ENCODE data around the gene SMKR1. TPM values are rescaled to one million over a fixed set of nuclear protein-coding genes. Genes with fewer than 3 reads are reported as not detected.

The SMKR1 gene
- total and polyA plus RNA-seq, 2 of the 8 experiments (the other 6 are each of a cell fraction or from before 2014, with no cell fraction given): 0.39 to 1.6 TPM

GRCh38 chr7:129458171-129458570, 44.2 kb upstream of the SMKR1 start:
- DNase-seq (ENCODE audit: low read depth in 1 of 2, low spot score in 2 of 2): no peak
- WGBS, 2 experiments (ENCODE audit: extremely low coverage in 1 of 2, insufficient coverage in 1 of 2, insufficient read length in 1 of 2, insufficient replicate concordance in 2 of 2, low coverage in 1 of 2, low lambda C conversion rate in 2 of 2, missing lambda C conversion rate in 1 of 2): 98% methylated on average over 5 of the region's 5 CpGs; no CpG with 5 or more reads in 1 of the 2 experiments
- no peak overlapping the region for H3K18ac ChIP-seq (ENCODE audit: extremely low read depth, low read length)
- H3K56ac ChIP-seq (replicated peaks; ENCODE audit: insufficient read length, low read depth, low read length): no peak overlapping the region
- H3K36me3 ChIP-seq (ENCODE audit: control insufficient read depth in 2 of 4, insufficient read depth in 4 of 4, low read length in 3 of 4): peaks cover 11 to 61% (median 34%) of the 10 kb centered on the region in 4 experiments; a peak in 7 of 8 replicates
- no peak overlapping the region for H2BK12ac ChIP-seq (ENCODE audit: low read depth, low read length)
- no peak overlapping the region for H3K4me2 ChIP-seq (ENCODE audit: insufficient read depth in 1 of 2, low read depth in 2 of 2, low read length in 2 of 2)
- no peak overlapping the region for H2AK5ac ChIP-seq (ENCODE audit: low read depth, low read length)
- no peak overlapping the region for H2BK20ac ChIP-seq (ENCODE audit: low read length)
- H3K23ac ChIP-seq (ENCODE audit: insufficient read length): no peak overlapping the region
- H3K27ac ChIP-seq (ENCODE audit: low read depth, low read length): no peak overlapping the region
- no peak overlapping the region for H3K14ac ChIP-seq (ENCODE audit: insufficient read length)
- no peak overlapping the region for H2BK5ac ChIP-seq (ENCODE audit: low read depth, low read length)
- no peaks in the 10 kb centered on the region for H3K27me3 ChIP-seq (replicated peaks in 1 of 4; ENCODE audit: control insufficient read depth in 3 of 4, extremely low read depth in 1 of 4, insufficient read depth in 3 of 4, low read length in 3 of 4)
- H4K91ac ChIP-seq (replicated peaks; ENCODE audit: insufficient read length, low read length): no peak overlapping the region
- ChIA-PET POLR2A (ENCODE audit: partially characterized antibody) (no interaction called here), CTCF (ENCODE audit: partially characterized antibody) (no interaction called here)
- H3K9me3 ChIP-seq (ENCODE audit: insufficient read depth in 2 of 2, low read depth in 1 of 2, low read length in 1 of 2): no peaks in the 10 kb centered on the region
- no peak overlapping the region for H4K5ac ChIP-seq (ENCODE audit: insufficient read length, low read depth, low read length)
- no peaks in the 10 kb centered on the region for H3K4me1 ChIP-seq (replicated peaks in 1 of 4; ENCODE audit: control insufficient read depth in 3 of 4, insufficient read depth in 4 of 4, low read length in 3 of 4)
- no peak overlapping the region for H2AFZ ChIP-seq (ENCODE audit: low read length)
- H3K79me2 ChIP-seq (ENCODE audit: control insufficient read depth in 1 of 2, insufficient read depth in 2 of 2, low read length in 2 of 2): no peaks in the 10 kb centered on the region
- no peak overlapping the region for H2BK120ac ChIP-seq (replicated peaks; ENCODE audit: low read depth, low read length)
- H3K4ac ChIP-seq (replicated peaks; ENCODE audit: insufficient read length, low read depth, low read length): no peak overlapping the region
- no peaks in the 10 kb centered on the region for H4K20me1 ChIP-seq (replicated peaks in 1 of 2; ENCODE audit: control insufficient read depth in 1 of 2, insufficient read depth in 2 of 2, low read length in 2 of 2)
- no peak overlapping the region for H2BK15ac ChIP-seq (ENCODE audit: low read length)
- H3K23me2 ChIP-seq (ENCODE audit: low read depth, low read length): no peaks in the 10 kb centered on the region
- no peak overlapping the region for H4K8ac ChIP-seq (ENCODE audit: extremely low read depth, insufficient read depth, low read length)
- no peak for FAIRE-seq
- H3K9ac ChIP-seq (replicated peaks in 1 of 4; ENCODE audit: extremely low read depth in 1 of 4, low read depth in 3 of 4, low read length in 3 of 4): no peak overlapping the region
- H3K4me3 ChIP-seq (ENCODE audit: extremely low read depth in 1 of 4, insufficient read depth in 2 of 4, low read depth in 3 of 4, low read length in 4 of 4): no peak overlapping the region
- H3K79me1 ChIP-seq (ENCODE audit: low read depth, low read length): no peaks in the 10 kb centered on the region; the same call in 1 of the 2 replicates
- TF ChIP-seq KDM4A (IDR thresholded peaks at IDR 0.05; ENCODE audit: low read depth, low read length, severe bottlenecking) (no peak), EP300 (IDR thresholded peaks at IDR 0.05; ENCODE audit: borderline replicate concordance in 1 of 2, low read depth in 2 of 2, low read length in 2 of 2) (no peak), ASH2L (IDR thresholded peaks at IDR 0.05; ENCODE audit: low read length) (no peak), BACH1 (IDR thresholded peaks at IDR 0.05; ENCODE audit: low read length) (no peak), RAD21 (IDR thresholded peaks at IDR 0.05 in 1 of 2, conservative IDR thresholded peaks at IDR 0.05 in 1 of 2; ENCODE audit: low read depth in 2 of 2, low read length in 2 of 2) (no peak), RNF2 (IDR thresholded peaks at IDR 0.05; ENCODE audit: borderline replicate concordance, low read depth, low read length, missing control alignments, poor library complexity, severe bottlenecking) (no peak), PHF8 (conservative IDR thresholded peaks at IDR 0.05; ENCODE audit: low read depth, low read length) (no peak), BCL11A (IDR thresholded peaks at IDR 0.05; ENCODE audit: low read depth in 2 of 2, low read length in 2 of 2) (no peak), TEAD4 (IDR thresholded peaks at IDR 0.05; ENCODE audit: low read depth, low read length) (no peak), E2F6 (IDR thresholded peaks at IDR 0.05) (no peak), SIRT6 (IDR thresholded peaks at IDR 0.05; ENCODE audit: low read length) (no peak)
